Esophagus squamous epithelium (tissue), 5 donors: ENCODE measurements around the gene TMEM272. TPM values are rescaled to one million over a fixed set of nuclear protein-coding genes. Genes with fewer than 3 reads are reported as not detected.

ENCODE experiments used
- DNase-seq: peaks from one replicate; lab custom pipeline; 2025; lab: John Stamatoyannopoulos, UW
- H3K27ac ChIP-seq, 4 donors: fragments of 200-600 bp; sonication (generic); one replicate each; pipeline ENCODE4 v1.5.1; 2016 to 2019; ENCODE audit warnings: mild to moderate bottlenecking in 1 of 4
- H3K27me3 ChIP-seq, 4 donors: fragments of 200-600 bp; sonication (generic); 1 replicate in 3 of 4; 2 replicates in 1 of 4; pipeline versions ENCODE4 v1.5.1 to v1.6.0; 2017 to 2021; ENCODE audit warnings: antibody characterized with exemption in 1 of 4
- H3K36me3 ChIP-seq, 3 donors: fragments of 200-600 bp; sonication (generic); one replicate each; pipeline ENCODE4 v1.5.1; 2016 to 2019
- H3K4me1 ChIP-seq, 3 donors: fragments of 200-600 bp; sonication (generic); one replicate each; pipeline ENCODE4 v1.5.1; 2017 to 2019
- H3K4me3 ChIP-seq, 4 donors: fragments of 200-600 bp; sonication (generic); 1 replicate in 3 of 4; 2 replicates in 1 of 4; pipeline ENCODE4 v1.5.1; 2016 to 2019; ENCODE audit warnings: mild to moderate bottlenecking in 2 of 4, moderate library complexity in 1 of 4
- H3K9me3 ChIP-seq, 3 donors: fragments of 200-600 bp; sonication (generic); one replicate each; pipeline ENCODE4 v1.5.1; 2016 to 2019
- POLR2A ChIP-seq, 4 donors: fragments of 450-650 bp; IDR thresholded peaks; one replicate each; pipeline ENCODE4 v1.6.1; 2017; ENCODE audit warnings: antibody characterized with exemption in 4 of 4, mild to moderate bottlenecking in 4 of 4, moderate library complexity in 3 of 4
- WGBS, 2 donors: methylation state at CpG; one replicate each; pipeline ENCODE4 v1.1.5; 2018; 5-methylcytosine and 5-hydroxymethylcytosine counted together
- intact Hi-C: fragments of 100-400 bp; cut with DNase I; formaldehyde crosslinking; loops from one replicate; pipeline ENCODE4 v1.15.0; 2022
- total RNA-seq, 4 donors: library from RNA; depleted of rRNA; stranded (reverse); fragments of >200 nt; gene quantifications; one replicate each; pipeline ENCODE4 v1.1.0, GENCODE V29; 2016
- TF ChIP-seq, protein P1 (sequence below), 6 experiments: fragments of 450-650 bp in 4 of 6; fragments of 200-600 bp in 2 of 6; sonication (generic) in 2 of 6; IDR thresholded peaks; one replicate each; pipeline ENCODE4 v1.5.1; 2016 to 2019; ENCODE audit warnings: antibody characterized with exemption in 6 of 6, mild to moderate bottlenecking in 4 of 6, moderate library complexity in 4 of 6
- donor health status: DM: yes; HTN: yes; CAD: no.

TMEM272 gene
- total RNA-seq, 4 donors from 2014 or later = not detected

- intact Hi-C loops = no loop called here
- H3K9me3 ChIP-seq = no peaks in the 10 kb centered on the region
- H3K27me3 ChIP-seq = no peaks in the 10 kb centered on the region
- 69 to 75% methylated on average over 4 of the region's 4 CpGs for WGBS, 2 donors
- no peak for TF ChIP-seq POLR2A (IDR thresholded peaks at IDR 0.05)
- TF ChIP-seq, protein P1, sequence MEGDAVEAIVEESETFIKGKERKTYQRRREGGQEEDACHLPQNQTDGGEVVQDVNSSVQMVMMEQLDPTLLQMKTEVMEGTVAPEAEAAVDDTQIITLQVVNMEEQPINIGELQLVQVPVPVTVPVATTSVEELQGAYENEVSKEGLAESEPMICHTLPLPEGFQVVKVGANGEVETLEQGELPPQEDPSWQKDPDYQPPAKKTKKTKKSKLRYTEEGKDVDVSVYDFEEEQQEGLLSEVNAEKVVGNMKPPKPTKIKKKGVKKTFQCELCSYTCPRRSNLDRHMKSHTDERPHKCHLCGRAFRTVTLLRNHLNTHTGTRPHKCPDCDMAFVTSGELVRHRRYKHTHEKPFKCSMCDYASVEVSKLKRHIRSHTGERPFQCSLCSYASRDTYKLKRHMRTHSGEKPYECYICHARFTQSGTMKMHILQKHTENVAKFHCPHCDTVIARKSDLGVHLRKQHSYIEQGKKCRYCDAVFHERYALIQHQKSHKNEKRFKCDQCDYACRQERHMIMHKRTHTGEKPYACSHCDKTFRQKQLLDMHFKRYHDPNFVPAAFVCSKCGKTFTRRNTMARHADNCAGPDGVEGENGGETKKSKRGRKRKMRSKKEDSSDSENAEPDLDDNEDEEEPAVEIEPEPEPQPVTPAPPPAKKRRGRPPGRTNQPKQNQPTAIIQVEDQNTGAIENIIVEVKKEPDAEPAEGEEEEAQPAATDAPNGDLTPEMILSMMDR (IDR thresholded peaks at IDR 0.05) = no peak
- no peak overlapping the region for H3K4me3 ChIP-seq
- no peak for DNase-seq
- H3K36me3 ChIP-seq = peaks cover 0 to 22% (median 3%) of the 10 kb centered on the region in 3 donors
- no peak overlapping the region for H3K27ac ChIP-seq
- H3K4me1 ChIP-seq = peaks cover 0 to 24% (median 8%) of the 10 kb centered on the region in 3 donors
These were observed 50.0 kb downstream of the TMEM272 start for GRCh38 chr13:51794964-51795363.

- no peak for DNase-seq
- WGBS, 2 donors = 52% methylated on average over 5 to 6 of the region's 6 CpGs
- no peaks in the 10 kb centered on the region for H3K27me3 ChIP-seq
- H3K4me1 ChIP-seq = peaks cover 0 to 23% (median 8%) of the 10 kb centered on the region in 3 donors
- intact Hi-C loops = no loop called here
- H3K4me3 ChIP-seq = no peak overlapping the region
- no peaks in the 10 kb centered on the region for H3K9me3 ChIP-seq
- H3K27ac ChIP-seq = peak overlapping the region; percentile 37 to 65 (median 52)
- H3K36me3 ChIP-seq = peaks cover 0 to 24% (median 3%) of the 10 kb centered on the region in 3 donors
- TF ChIP-seq POLR2A (IDR thresholded peaks at IDR 0.05) = no peak
- TF ChIP-seq, protein P1 (IDR thresholded peaks at IDR 0.05) = no peak
These were observed 51.3 kb downstream of the TMEM272 start for GRCh38 chr13:51793570-51794271.

- WGBS, 2 donors = 72 to 86% methylated on average over 7 to 10 of the region's 10 CpGs
- DNase-seq = no peak
- H3K27ac ChIP-seq = peak overlapping the region in 3 of 4 donors; percentile 37 to 57 (median 54)
- H3K27me3 ChIP-seq = no peaks in the 10 kb centered on the region
- H3K4me1 ChIP-seq = peaks cover 0 to 15% (median 6%) of the 10 kb centered on the region in 3 donors
- no peaks in the 10 kb centered on the region for H3K9me3 ChIP-seq
- no peak overlapping the region for H3K4me3 ChIP-seq
- TF ChIP-seq POLR2A (IDR thresholded peaks at IDR 0.05) = no peak
- TF ChIP-seq, protein P1 (IDR thresholded peaks at IDR 0.05) = no peak
- peaks cover 0 to 6% (median 0%) of the 10 kb centered on the region in 3 donors for H3K36me3 ChIP-seq
- intact Hi-C loops = loop anchor here (10.0 kb wide), 1 partner anchor 332 kb away; the partner anchor contains the start of gene INTS6
These were observed 58.3 kb downstream of the TMEM272 start for GRCh38 chr13:51786425-51787265.

GRCh38 chr13:51785712-51786424 lies 59.1 kb downstream of the TMEM272 start:
- peaks cover 0 to 6% (median 0%) of the 10 kb centered on the region in 3 donors for H3K36me3 ChIP-seq
- no peak for DNase-seq
- H3K27ac ChIP-seq = peak overlapping the region in 3 of 4 donors; percentile 37 to 57 (median 54)
- H3K27me3 ChIP-seq = no peaks in the 10 kb centered on the region
- H3K4me1 ChIP-seq = peaks cover 0 to 19% (median 6%) of the 10 kb centered on the region in 3 donors
- no peaks in the 10 kb centered on the region for H3K9me3 ChIP-seq
- H3K4me3 ChIP-seq = no peak overlapping the region
- WGBS, 2 donors = 67 to 72% methylated on average over 11 to 12 of the region's 12 CpGs
- TF ChIP-seq POLR2A (IDR thresholded peaks at IDR 0.05) = no peak
- TF ChIP-seq, protein P1 (IDR thresholded peaks at IDR 0.05) = no peak
- intact Hi-C loops = loop anchor here (10.0 kb wide), 1 partner anchor 331 kb away; the partner anchor contains the start of gene INTS6
